Cerebellar cortex (tissue), 1 donor: ENCODE measurements around the gene ITPR2.

ENCODE experiments used
- DNase-seq: peaks from one replicate; pipeline ENCODE4 v3.0.0-alpha.2; 2015; ENCODE audit warnings: low spot score

ITPR2 gene

GRCh38 chr12:26292596-26292995 is 540.4 kb downstream of the ITPR2 start:
- DNase-seq: no peak

GRCh38 chr12:26290565-26290964 is 542.4 kb downstream of the ITPR2 start:
- DNase-seq: no peak

GRCh38 chr12:26287671-26288381 is 545.2 kb downstream of the ITPR2 start:
- DNase-seq: peak; percentile 96
